Ammon's horn (tissue), 1 donor: ENCODE data around the gene FRMD4B.

Experiments used
- DNase-seq: peaks from one replicate; pipeline ENCODE4 v3.0.0-alpha.2; 2016; ENCODE audit warnings: low spot score

The FRMD4B gene

DNA sequence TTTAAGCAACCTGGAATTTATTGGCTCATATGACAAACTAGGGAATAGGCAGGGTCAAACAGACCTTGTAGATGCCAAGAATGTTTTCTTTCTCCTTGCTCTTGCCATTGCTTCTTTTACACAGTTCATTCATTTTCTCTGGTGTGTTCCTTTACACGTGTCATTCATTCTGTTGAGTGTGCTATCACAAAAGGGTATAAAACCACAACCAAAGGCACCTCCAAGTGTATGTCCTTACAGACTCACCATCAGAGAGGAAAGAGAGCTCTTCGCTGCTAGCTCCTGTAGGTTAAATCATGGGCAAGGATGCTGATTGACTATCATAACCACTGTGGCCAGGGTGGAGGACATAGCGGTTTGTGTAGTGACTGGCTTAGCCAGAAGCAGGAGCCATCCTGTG is 19.2 kb upstream of the FRMD4B start:
- DNase-seq: no peak

DNA sequence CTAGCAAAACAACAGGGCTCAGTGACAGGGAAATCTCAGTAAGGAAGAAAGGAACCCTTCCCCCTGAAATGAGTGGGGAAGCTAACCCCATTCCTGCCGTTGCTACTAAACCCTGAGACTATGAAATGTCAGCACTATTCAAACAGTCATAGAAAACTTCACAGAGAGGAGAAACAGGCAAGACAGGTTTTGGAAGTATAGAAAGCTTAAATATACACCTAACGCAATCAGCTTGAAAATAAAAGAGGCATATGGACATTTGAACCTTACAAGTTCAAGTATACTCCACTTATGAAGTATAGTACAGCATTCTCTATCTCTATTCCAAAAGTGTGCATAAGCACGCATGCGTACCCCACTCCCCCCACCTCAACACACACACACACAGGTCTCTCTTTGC is 17.6 kb upstream of the FRMD4B start:
- no peak for DNase-seq

GRCh38 chr3:69400683-69401082 is 14.8 kb upstream of the FRMD4B start:
- DNase-seq: no peak

- no peak for DNase-seq
Measured at GRCh38 chr3:69392850-69393249, 7.0 kb upstream of the FRMD4B start.

DNA sequence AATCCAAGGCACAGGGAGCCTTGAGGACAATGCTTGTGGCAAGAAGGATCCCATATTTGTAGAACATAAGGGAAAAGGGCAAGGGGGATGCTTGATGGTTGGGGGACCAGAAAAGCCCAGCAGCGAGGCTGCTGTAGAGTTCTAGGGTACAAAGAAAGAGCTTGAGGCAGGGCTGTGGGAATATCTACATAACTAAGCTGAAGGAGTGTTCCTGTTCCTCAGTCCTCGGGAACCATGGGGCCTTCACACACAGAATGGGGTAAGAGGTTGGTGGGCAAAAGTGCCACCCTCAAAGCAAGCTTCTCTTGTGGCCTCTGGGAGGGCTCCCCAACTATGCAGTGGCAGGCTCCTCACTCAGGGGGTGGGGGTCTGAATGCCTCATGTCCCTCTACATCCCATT is 6.5 kb upstream of the FRMD4B start:
- DNase-seq: no peak

DNA sequence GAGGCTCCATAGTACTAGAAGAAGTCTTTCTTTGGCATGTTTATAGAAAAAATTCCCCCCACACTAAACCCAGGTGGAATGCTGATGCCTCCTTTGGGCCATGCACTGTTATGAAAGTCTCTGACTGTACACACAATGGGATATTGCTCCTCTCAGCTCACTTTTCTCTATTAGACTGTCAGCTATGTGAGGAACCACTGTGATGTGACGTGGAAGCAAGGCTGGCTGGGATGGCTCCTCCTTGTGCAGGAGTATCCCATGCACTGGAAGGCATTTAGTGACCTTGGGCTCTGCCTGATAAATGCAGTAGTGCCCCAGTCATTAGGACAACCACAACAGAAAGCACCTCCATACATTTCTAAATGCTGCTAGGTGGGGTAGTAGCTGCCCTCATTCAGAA is 5.7 kb upstream of the FRMD4B start:
- DNase-seq: no peak

DNA sequence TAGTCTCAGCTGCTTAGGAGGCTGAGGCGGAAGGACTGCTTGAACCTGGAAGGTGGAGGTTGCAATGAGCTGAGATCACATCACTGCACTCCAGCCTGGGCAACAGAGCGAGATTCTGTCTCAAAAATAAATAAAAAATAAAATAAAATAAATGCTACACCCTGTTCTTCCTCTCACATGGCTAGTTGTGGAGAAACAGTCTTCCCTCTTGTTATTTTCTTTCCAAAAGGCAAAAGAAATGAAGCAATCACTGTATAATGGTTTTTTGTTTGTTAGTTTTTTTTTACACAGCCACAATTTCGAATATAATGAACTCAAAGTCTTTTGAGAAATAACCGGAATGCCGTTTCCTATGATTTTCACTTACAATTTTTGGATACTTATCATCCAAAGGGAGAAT is 4.9 kb upstream of the FRMD4B start:
- DNase-seq: no peak

- DNase-seq: peak; percentile 40
Measured at GRCh38 chr3:69389520-69390248, 3.8 kb upstream of the FRMD4B start.

DNA sequence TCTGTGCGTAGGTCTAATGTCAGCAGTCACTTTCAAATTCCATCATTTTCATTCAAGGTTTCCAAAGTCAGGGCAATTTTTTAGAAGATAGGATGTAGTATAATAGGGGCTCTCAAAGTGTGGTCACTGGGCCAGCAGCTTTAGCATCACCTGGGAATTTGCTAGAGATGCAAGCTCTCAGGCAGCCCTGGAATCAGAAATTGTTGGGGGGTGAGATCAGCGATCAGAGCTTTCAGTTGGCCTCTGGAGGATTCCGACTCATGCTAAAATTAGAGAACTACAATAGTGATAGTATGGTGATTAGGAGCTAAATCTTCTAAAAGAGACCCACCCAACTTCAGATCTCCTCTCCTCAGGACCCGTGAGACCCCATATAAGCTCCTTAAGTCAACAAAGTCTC is 2.4 kb upstream of the FRMD4B start:
- DNase-seq: no peak

- DNase-seq: no peak
Measured at GRCh38 chr3:69386556-69387385, 883 bp upstream of the FRMD4B start.

GRCh38 chr3:69385123-69385722 is 665 bp downstream of the FRMD4B start:
- DNase-seq: peak; percentile 68

DNA sequence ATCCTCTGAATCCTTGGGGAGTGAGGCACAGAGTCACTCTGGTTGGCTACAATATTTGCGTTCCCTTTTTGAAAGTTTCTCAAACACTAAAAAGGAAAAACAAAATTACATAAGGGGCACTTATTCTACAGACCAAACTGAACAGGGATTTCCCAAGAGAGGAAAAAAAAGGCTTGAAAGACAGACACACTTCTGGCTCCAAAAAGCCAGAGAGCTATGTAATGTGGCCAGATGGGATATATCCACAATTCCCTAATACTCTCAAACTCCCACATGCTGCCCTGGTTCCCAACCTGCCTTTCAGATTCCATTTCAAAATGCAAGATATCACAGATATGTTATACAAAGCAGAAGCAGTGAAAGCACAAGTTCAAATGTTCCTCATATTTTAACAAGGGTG is 1.6 kb downstream of the FRMD4B start:
- no peak for DNase-seq

- DNase-seq: no peak
Measured at GRCh38 chr3:69379661-69380060, 6.2 kb downstream of the FRMD4B start.

DNA sequence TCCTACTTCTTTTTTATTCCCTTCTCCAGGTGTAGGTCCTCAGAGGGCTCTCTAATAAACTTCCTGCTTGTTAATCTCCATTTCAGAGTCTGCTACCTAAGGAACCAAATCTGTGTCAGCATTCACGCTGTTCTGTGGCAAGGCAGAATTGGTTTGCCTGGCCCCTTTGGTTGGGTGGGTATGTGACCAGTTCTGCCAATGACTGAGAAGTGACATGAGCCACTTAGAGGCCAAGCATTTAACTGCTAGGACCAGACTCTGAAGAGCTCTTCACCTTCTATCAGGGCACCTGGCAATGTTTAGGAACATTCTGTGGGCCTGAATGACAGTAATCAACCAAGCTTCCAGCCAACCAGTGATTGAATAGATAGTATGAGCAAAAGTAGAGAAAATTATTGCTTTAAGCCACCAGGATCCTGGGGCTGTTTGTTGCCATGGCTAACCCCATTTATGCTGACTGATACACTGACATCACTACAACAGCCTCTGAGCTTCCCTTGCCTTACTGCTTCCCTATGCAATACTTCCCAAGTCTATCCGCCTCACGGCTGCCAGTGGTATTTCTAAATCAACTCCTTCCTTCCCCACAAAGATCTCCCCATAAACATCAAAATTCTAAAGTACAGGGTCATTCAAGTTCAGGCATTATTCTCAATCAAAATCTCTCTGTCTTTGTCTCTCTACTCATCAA is 7.6 kb downstream of the FRMD4B start:
- no peak for DNase-seq

DNA sequence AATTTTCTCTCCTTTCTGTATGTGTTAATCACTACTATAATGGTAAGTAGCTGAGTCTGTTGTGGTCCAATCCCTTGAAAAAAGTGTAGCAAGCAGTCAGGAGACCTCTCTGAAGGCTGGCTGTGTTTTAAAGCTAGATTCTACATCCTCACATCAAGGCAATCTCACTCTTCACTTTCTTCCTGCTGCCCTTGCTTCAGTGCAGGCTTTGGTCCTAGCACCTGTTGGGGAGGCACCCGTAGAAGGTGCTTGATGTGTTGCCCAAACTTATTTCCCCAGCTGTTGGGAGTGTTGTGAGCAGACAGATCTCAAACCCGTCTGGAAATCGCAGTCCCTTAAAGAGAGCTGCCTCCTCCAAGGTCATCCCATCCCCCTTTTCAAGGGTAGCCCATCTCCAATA is 8.6 kb downstream of the FRMD4B start:
- DNase-seq: no peak

DNA sequence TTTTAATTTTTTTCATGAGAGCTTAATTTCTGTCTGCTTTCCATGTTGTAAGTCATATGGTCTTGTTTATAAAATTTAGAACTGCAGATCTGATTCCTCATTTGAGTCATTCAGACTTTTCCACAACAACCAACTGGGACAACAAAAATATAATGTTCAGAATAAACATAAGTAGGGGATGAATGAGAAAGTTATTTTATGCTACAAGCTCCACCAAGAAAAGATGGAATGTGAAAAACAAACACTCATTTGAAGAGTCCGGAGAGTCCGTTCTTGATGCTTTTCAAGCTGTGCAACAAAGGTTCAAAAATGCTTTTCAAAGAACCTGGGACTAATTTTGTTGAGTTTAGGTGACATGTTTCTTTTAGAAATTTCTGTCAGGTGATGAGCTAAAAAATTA is 9.2 kb downstream of the FRMD4B start:
- DNase-seq: no peak

DNA sequence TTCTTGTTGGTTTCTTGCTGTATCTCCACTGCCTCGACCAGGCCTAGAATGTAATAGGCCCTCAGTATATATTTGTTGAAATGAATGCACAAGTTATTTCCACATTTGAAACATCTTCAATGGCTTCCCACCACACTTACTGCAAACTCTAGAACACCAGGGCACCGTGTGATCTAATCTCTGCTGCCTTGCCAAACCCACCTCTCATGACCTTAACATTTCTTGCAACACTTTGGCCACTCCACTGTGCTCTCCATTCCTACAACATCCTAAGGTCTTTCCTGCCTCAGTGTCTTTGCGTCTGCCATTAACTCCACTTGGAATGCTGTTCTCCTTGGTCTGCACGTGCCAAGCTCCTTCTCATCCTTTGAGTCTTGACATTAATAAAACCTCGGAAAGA is 14.1 kb downstream of the FRMD4B start:
- DNase-seq: no peak

GRCh38 chr3:69370901-69371301 is 15.0 kb downstream of the FRMD4B start:
- DNase-seq: no peak

GRCh38 chr3:69370156-69370883 is 15.6 kb downstream of the FRMD4B start:
- DNase-seq: peak; percentile 82

DNA sequence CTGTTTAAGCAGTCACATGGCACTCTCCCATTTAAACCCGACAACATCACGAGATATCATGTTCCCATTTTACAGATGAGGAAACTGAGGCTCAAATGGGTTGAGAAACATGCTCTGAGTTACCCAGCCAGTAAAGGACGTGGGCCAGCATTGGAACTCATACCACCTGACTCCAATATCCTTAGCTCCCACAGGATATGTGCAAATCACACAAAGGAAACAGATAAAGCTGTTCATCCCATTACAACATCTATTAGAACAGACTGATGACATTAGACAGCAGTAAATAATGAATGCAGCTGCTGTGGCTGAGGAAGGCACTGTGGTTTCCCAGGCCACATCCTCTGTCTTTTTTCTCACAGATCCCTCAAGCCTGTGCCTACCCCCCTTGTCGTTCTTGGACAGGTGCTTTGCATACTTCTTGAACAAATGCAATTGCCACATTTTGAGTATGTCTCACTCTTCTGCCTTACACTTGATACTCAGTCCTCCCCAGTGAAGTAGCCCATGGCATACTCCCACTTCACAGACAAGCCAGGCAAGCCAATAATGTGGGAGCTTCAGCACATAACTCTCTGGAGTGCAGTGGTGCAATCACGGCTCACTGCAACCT is 17.7 kb downstream of the FRMD4B start:
- no peak for DNase-seq

- DNase-seq: no peak
Measured at GRCh38 chr3:69367586-69367985, 18.3 kb downstream of the FRMD4B start.
